GM10847 (cell line): ENCODE measurements around the gene FAM228B.

Experiments used
- POLR2A ChIP-seq: IDR thresholded peaks from 2 replicates; pipeline ENCODE4 v1.6.1; 2011; ENCODE audit not compliant: insufficient read length; ENCODE audit errors: extremely low read depth

FAM228B gene

DNA sequence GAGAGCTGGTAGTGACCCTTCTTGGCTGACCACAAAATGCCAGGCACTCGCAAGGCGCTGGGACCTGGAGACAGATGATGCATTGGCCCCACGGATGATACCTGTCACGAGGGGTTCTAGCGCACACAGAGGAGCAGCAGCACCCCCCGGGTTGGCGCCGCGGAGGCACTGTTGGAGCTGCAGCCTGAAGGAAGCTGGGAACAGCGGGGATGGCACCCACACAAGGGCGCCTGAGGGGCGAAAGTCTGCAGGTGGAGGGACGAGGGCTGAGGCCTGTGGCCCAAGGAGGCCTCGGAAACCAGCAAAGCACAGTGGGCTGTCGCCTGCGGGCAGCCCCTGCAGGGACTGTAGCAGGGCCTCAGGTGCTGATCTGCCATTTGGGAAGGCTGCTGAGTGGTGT, 85.2 kb downstream of the FAM228B start:
- no peak for TF ChIP-seq POLR2A

DNA sequence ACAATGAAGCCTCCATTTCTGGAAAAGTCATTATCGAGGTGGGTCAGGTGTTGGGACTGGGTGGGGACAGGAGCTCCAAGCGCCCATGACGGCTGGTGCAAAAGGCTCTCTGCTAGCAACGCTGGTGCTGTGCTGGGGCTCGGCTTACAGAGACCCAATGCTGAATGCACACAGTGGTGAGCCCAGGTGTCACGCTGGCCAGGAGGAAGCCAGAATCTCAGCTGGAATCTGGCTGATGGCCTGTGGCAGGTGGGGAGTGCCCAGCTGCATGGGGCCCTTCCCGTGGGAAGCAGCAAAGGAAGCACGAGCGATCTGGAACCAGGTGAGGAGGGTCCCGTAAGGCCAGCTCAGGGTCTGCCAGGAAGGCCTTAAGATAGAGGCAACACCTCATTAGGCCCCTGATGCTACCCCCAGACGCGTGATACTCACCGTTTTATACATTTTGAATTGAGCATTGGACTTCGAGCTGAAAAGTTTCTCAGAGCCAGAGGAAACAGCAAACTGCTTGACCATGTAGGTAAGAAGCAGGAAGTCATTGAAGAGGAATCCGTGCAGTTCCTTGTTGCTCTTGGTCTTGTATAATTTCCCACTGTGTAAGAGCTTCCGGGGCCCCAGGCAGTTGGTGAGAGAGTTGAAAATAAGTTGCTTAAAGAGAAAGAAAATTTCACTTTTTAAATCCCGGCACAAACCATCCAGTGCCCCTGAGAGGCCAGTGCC, 86.3 kb downstream of the FAM228B start:
- no peak for TF ChIP-seq POLR2A

DNA sequence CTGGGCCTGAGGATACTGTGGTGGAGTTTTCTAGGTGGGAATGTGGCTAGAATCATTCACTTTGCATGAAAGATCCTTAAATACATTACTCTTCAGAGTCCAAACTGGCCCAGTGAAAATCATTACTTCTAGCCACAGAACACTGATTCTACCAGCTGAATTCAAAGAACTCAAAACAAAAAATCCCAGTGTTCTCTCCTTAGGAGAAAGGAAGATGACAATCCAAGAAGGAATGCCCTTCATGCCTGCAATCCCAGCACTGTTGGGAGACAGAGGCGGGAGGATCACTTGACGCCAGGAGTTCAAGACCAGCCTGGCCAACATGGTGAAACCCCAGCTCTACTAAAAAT, 86.8 kb downstream of the FAM228B start:
- TF ChIP-seq POLR2A, result no peak

GRCh38 chr2:24210723-24211122, 87.5 kb downstream of the FAM228B start:
- no peak for TF ChIP-seq POLR2A

DNA sequence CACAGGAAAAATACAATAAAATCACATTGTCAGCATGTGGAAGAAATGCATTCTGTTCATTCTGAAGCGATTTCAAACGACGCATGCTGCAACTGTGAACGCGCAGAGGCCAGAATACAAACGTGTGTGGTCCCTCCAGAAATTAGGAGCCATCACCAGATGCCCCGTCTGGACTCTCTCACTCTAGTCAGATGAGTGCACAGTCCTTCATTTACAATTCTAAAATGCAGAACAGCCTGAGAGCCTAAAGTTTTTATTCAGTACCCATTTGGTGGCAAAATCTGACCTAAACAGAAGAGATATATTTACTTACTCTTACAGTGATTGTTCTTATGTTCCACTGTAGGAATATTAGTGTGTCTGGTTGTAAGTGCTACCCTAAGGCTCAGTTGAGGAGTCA, 88.1 kb downstream of the FAM228B start:
- no peak for TF ChIP-seq POLR2A

- no peak for TF ChIP-seq POLR2A
These were observed 91.6 kb downstream of the FAM228B start for GRCh38 chr2:24214880-24215279.
